CD4-positive, alpha-beta T cell treated with Interleukin-15 for 4 hours (primary cell): ENCODE results near the gene RAPH1.
"Not testable (repeated sequence)": the region's sequence is repeated elsewhere in the genome, so short reads cannot be mapped to it uniquely, and the experiment has no call there.

Experiments used
- DNase-seq: peaks from one replicate; pipeline ENCODE4 v3.0.0-alpha.2; 2020; ENCODE audit warnings: low spot score

RAPH1 gene

GRCh38 chr2:203544402-203544801 is 9.3 kb upstream of the RAPH1 start:
- no peak for DNase-seq

GRCh38 chr2:203543898-203544328 is 8.8 kb upstream of the RAPH1 start:
- DNase-seq = no peak

DNA sequence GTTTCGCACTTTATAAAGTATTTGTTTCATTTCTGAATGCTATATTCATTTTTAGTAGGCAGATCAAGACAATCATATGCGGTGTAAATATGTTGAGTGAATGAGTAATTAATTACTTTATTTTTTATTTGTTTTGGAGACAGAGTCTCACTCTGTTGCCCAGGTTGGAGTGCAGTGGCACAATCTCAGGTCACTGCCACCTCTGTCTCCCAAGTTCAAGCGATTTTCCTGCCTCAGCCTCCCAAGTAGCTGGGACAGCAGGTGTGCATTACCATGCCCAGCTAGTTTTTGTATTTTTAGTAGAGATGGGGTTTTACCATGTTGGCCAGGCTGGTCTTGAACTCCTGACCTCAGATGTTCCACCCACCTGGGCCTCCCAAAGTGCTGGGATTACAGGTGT is 5.5 kb upstream of the RAPH1 start:
- not testable (repeated sequence) for DNase-seq

- not testable (repeated sequence) for DNase-seq
Measured at GRCh38 chr2:203538237-203538636, 3.1 kb upstream of the RAPH1 start.

GRCh38 chr2:203536586-203536951 is 1.5 kb upstream of the RAPH1 start:
- DNase-seq = not testable (repeated sequence)

DNA sequence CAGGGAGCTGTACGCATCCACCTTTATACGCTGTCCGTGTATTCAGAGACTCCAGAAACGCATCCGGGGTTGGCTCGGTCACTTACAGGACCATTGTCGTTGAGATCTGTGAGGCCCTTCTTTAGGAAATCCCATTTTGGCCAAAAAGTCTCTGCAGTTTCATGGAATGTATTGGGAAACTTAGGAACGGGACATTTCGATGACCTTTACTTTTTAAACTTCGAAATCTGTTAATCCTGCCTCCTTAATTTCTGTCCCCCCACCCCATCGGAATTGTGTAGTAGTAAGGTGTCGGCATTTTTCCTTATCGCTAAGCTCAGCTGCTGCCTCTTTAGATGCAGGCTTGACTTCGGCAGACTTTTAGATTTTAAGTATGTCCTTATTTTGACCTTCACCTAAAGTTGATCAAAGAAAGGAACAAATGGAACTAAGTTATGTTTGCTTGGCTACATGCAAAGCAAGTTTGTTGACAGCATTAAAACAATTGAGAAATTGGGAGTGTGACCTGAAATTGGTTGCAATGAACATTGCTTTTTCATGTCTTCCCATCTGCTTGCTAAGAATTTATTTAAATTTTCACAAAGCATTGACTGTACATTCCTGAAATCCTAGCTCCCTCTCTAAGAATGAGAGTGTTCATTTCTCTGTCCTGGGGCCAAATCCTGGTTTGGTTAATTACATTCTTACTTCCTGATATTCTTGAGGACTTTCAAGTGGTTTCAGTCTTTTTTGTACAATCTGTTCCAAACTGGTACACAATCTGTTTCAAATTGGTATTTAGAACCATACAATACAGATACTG is 884 bp upstream of the RAPH1 start:
- DNase-seq = no peak

GRCh38 chr2:203534621-203535077 is 452 bp downstream of the RAPH1 start:
- no peak for DNase-seq

DNA sequence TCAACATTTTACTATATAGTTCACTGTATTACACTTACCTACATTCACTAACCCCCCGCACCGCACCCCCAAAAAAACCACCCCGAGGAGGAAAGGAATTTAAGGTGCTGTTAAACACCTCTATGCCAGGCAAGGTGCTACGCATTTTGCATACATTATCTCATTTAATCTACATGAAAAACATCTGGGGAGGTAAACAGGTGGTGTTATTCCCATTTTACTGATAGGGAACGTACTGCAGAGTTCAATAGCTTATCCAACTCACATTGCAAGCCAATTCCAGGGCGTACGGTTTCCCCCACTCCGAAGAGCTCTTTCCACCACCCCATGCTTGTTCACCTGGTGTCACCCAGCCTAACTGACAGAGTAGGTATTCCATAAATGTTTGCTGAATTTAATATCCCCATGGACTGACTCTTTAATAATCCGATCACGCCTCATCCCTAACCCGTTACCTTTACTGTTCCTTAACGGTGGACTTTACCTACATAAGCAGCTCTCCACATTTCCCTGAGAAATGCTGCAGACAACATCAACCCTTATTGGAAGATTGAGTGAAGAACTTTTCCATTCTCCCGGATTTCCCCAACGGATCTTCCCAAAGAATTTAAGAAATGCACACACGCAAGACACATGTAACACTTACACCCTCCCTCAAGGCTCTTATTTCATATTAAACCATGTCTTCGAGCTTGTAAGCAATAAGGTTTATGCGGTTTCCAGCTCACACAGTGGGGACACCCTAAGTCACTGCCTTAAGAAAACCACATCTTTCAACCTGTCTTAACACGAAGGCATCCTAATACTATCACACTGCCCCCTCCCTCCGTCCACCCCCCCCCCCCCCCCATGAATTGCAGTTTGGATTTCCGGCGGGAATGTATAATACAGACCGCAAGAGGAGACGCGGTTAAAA is 1.2 kb downstream of the RAPH1 start:
- DNase-seq = peak; percentile 39

DNA sequence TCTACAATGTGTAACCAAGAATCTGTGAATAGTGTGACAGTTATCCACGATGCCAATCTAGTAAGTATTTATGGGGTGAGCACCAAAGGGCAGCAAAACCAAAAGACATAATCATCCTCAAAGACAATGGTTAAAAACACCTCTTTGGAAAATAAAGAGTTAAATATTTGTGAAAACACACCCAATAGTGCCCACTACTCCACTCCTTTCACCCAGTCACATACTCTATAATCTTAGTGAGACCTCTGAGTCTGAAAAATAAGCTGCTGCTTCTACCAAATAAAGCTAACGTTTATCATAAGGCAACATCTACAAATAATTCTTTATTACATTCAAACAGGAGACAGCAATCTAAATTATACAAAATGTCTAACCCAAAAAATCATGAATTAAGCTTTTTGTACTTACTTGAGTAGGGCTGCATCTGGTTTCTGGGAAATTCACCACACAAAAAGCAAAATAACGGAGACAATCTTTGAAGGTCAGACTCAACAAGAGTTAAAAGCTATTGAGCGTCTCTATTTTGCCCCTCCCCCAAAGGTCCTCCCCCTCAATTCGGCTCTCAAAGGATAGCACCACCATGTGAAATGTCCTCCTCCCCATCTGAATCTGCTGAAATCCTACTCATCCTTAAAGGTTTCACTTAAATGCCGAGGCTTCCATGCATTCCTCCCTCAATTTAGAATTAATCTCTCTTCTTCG is 2.0 kb downstream of the RAPH1 start:
- no peak for DNase-seq

- no peak for DNase-seq
Measured at GRCh38 chr2:203527719-203528118, 7.4 kb downstream of the RAPH1 start.

- not testable (repeated sequence) for DNase-seq
Measured at GRCh38 chr2:203513268-203513667, 21.8 kb downstream of the RAPH1 start.

DNA sequence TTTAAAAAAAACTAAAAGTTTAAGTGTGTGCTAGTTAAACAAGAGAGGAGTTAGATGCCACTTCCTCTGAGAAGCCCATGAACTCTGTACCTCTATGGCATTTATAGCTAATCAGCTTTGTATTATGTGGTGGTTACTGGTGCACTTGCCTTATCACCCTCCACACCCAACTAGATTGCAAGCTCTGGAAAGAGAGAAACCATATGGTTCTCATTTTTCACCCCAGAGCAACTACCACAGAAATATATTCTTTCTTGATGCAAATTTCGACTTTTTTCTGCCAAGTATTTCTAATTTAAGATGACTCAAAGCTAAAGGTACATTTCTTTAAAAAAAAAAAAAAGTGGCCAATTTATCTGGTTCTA is 24.2 kb downstream of the RAPH1 start:
- DNase-seq = no peak

DNA sequence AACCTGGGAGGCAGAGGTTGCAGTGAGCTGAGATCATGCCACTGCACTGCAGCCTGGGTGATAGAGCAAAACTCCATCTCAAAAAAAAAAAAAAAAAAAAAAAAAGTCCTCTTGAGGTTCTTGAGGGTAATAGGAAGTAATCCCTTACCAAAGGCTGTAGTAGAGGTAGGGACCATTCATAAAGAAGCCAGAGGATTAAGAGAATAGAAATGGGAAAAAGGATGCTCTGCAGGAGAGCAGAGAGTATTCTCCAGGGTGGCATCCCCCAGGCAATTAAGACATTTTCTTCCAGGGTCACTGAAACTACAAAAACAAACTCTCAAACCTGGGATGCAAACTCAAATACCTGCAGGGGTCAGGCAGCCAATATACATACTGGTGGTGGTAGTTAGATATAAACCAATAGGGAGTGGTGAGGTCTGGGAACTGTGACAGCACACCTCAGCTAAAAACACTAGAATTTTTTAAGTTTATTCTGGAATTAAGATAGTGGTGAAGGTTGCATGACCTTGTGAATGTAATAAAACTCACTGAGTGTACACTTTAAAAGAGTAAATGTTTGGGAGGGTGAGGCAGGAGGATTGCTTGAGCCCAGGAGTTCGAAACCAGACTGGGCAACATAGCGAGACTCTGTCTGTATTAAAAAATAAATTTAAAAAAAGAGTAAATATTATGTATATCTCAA is 24.7 kb downstream of the RAPH1 start:
- DNase-seq = no peak

DNA sequence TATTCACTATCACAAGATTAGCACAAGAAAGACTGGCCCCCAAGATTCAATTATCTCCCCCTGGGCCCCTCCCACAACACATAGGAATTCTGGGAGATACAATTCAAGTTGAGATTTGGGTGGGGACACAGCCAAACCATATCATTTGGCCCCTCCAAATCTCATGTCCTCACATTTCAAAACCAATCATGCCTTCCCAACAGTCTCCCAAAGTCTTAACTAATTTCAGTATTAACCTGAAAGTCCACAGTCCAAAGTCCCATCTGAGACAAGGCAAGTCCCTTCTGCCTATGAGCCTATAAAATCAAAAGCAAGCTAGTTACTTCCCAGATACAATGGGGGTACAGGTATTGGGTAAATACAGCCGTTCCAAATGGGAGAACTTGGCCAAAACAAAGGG is 31.6 kb downstream of the RAPH1 start:
- DNase-seq = not testable (repeated sequence)

DNA sequence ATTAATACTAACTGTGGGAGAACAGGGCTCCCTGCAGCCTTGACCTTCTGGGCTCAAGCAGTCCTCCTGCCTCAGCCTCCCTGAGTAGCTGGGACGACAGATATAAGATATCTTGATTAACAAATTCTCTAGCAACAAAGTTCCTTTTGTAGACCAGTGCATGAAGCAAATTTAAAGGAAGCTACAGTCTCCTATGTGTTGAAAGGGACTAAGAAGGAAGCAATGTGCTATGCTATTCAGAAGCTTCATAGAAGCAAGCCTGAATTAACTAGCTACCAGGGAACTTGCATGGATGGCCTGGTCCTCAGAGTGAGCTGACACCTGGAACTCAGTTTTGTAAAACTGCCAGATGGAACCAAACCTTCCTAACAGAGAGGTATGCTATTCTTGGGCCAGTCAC is 33.2 kb downstream of the RAPH1 start:
- no peak for DNase-seq

- DNase-seq = no peak
Measured at GRCh38 chr2:203500951-203501350, 34.1 kb downstream of the RAPH1 start.

DNA sequence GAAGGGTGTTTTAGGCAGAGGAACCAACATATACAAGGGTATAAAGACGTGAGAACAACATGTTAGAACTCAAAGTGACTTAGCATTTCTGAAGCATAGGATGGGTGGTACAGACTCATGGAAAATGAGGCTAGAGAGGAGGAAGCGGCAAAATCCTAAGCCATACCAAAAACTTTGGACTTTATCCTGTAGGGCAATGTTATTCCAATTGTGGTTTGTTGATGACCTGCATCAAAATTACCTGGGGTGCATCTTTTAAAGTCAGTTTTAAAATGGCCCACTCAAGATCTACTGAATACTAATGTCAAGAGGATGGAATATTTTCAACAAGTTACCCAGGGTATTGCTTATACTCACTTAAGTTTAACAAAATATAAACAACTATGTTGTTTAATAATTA is 34.8 kb downstream of the RAPH1 start:
- no peak for DNase-seq

GRCh38 chr2:203498161-203498560 is 36.9 kb downstream of the RAPH1 start:
- no peak for DNase-seq

- DNase-seq = peak; percentile 4
Measured at GRCh38 chr2:203492965-203493364, 42.1 kb downstream of the RAPH1 start.

DNA sequence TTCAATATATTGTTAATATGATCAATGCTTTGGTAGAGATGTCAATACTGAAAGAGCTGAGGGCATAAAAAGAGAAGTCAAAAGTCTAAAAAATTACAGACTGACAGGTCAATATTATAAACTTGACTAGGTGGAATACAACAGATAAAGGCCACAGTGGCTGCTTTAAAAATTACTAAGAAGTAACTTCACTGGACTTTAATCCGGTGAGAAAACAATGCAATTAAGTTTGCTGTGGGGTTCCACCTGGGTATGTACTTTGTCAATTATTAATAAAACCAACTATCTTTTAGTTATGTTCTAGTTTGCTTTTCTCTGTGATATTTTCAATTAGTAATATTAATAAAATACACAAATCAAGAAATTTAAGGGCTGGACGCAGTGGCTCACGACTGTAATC is 44.7 kb downstream of the RAPH1 start:
- no peak for DNase-seq

DNA sequence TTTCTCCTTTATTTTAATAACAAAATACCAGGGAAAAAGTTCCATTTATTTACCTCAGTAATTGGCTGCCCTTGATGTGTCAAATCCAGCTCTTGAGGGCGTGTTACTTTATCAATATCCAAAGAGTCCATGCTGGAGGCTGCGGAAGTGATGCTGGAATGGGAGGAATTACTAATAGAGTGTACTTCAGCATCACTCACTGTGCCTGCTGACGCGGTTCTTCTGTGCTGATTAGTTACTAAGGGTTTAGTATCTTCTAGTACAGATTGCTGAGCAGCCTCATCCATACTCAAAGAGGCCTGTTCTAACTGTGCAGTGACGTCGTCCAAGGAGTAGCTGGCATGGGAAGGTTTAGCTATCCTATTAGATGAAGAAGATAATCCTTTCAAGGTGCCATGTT is 45.6 kb downstream of the RAPH1 start:
- no peak for DNase-seq
